Upper lobe of right lung (tissue), 1 donor: ENCODE data around the gene PLAAT4. TPM values are rescaled to one million over a fixed set of nuclear protein-coding genes. Genes with fewer than 3 reads are reported as not detected.

Source experiments
- ATAC-seq: fragments of 200-7000 bp; cut with Tn5 transposase; one replicate; pipeline ENCODE4 v1.9.1; 2020; ENCODE audit warnings: mild to moderate bottlenecking, moderate library complexity
- DNase-seq: peaks from one replicate; pipeline ENCODE4 v3.0.0-alpha.2; 2020
- H3K27ac ChIP-seq: fragments of 200-600 bp; one replicate; pipeline ENCODE4 v1.8.0; 2022
- H3K27me3 ChIP-seq: fragments of 200-600 bp; one replicate; pipeline ENCODE4 v1.8.0; 2022; ENCODE audit warnings: mild to moderate bottlenecking
- H3K36me3 ChIP-seq: fragments of 200-600 bp; one replicate; pipeline ENCODE4 v1.8.0; 2022
- H3K4me1 ChIP-seq: fragments of 200-600 bp; one replicate; pipeline ENCODE4 v1.8.0; 2022
- H3K4me3 ChIP-seq: fragments of 200-600 bp; one replicate; pipeline ENCODE4 v1.8.0; 2022; ENCODE audit warnings: mild to moderate bottlenecking
- H3K9me3 ChIP-seq: fragments of 200-600 bp; one replicate; pipeline ENCODE4 v1.8.0; 2022
- CTCF ChIP-seq: fragments of 200-600 bp; IDR thresholded peaks from one replicate; pipeline ENCODE4 v1.8.0; 2022; ENCODE audit warnings: antibody characterized with exemption
- intact Hi-C: fragments of 100-400 bp; cut with DNase I; formaldehyde crosslinking; loops from one replicate; pipeline ENCODE4 v1.11.0; 2022
- total RNA-seq: library from RNA; stranded (reverse); fragmentation: NEBNext Ultra II Directional; extraction: Animal tissue kit (Norgen Biotek cat#: 25700); gene quantifications from one replicate; pipeline ENCODE4 v1.2.1, GENCODE V29; 2021
- donor health status: DM: no; HTN: yes; CAD: no; lungs with severe emphysema.

The PLAAT4 gene
- total RNA-seq, 1 donor from 2014 or later: 185 TPM

- intact Hi-C loops: no loop called here
These were observed 35.4 kb upstream of the PLAAT4 start for GRCh38 chr11:63501236-63501635.

GRCh38 chr11:63502252-63502820 is 34.3 kb upstream of the PLAAT4 start:
- H3K9me3 ChIP-seq: peaks cover 8% of the 10 kb centered on the region
- no peak for TF ChIP-seq CTCF
- no peak overlapping the region for H3K27ac ChIP-seq
- H3K4me3 ChIP-seq: no peak overlapping the region
- H3K4me1 ChIP-seq: peaks cover 15% of the 10 kb centered on the region
- intact Hi-C loops: no loop called here
- no peaks in the 10 kb centered on the region for H3K36me3 ChIP-seq
- H3K27me3 ChIP-seq: no peaks in the 10 kb centered on the region
- ATAC-seq (no peak), DNase-seq (no peak)

More at GRCh38 chr11:63501236-63501635, 35.4 kb upstream of the PLAAT4 start:
- no peak for DNase-seq
- H3K27ac ChIP-seq: no peak overlapping the region
- no peak for ATAC-seq
- H3K9me3 ChIP-seq: peaks cover 8% of the 10 kb centered on the region
- peaks cover 13% of the 10 kb centered on the region for H3K4me1 ChIP-seq
- H3K4me3 ChIP-seq: no peak overlapping the region
- no peak for TF ChIP-seq CTCF
- H3K27me3 ChIP-seq: no peaks in the 10 kb centered on the region
- no peaks in the 10 kb centered on the region for H3K36me3 ChIP-seq

- Histone ChIP-seq H3K36me3 (no peaks in the 10 kb centered on the region), H3K27me3 (no peaks in the 10 kb centered on the region), H3K4me1 (peaks cover 17% of the 10 kb centered on the region), H3K27ac (no peak overlapping the region), H3K4me3 (no peak overlapping the region), H3K9me3 (peaks cover 8% of the 10 kb centered on the region)
- TF ChIP-seq CTCF: no peak
- DNase-seq (no peak), ATAC-seq (peak; percentile 76)
- intact Hi-C loops: no loop called here
These were observed 33.1 kb upstream of the PLAAT4 start for GRCh38 chr11:63503492-63503891.

GRCh38 chr11:63504054-63504453 is 32.6 kb upstream of the PLAAT4 start:
- Histone ChIP-seq H3K27me3 (no peaks in the 10 kb centered on the region), H3K4me3 (no peak overlapping the region), H3K9me3 (peaks cover 8% of the 10 kb centered on the region), H3K4me1 (peaks cover 17% of the 10 kb centered on the region), H3K27ac (no peak overlapping the region), H3K36me3 (no peaks in the 10 kb centered on the region)
- DNase-seq (no peak), ATAC-seq (no peak)
- TF ChIP-seq CTCF: no peak
- intact Hi-C loops: no loop called here

GRCh38 chr11:63504933-63505586 is 31.5 kb upstream of the PLAAT4 start:
- peak; percentile 70 for DNase-seq
- intact Hi-C loops: no loop called here
- Histone ChIP-seq H3K4me1 (peaks cover 17% of the 10 kb centered on the region), H3K27ac (no peak overlapping the region), H3K36me3 (no peaks in the 10 kb centered on the region), H3K9me3 (peaks cover under 1% of the 10 kb centered on the region), H3K4me3 (no peak overlapping the region), H3K27me3 (no peaks in the 10 kb centered on the region)
- peak; percentile 39 for ATAC-seq
- no peak for TF ChIP-seq CTCF
